Measurements from ENCODE around the gene KDM4E.

Gene KDM4E

DNA sequence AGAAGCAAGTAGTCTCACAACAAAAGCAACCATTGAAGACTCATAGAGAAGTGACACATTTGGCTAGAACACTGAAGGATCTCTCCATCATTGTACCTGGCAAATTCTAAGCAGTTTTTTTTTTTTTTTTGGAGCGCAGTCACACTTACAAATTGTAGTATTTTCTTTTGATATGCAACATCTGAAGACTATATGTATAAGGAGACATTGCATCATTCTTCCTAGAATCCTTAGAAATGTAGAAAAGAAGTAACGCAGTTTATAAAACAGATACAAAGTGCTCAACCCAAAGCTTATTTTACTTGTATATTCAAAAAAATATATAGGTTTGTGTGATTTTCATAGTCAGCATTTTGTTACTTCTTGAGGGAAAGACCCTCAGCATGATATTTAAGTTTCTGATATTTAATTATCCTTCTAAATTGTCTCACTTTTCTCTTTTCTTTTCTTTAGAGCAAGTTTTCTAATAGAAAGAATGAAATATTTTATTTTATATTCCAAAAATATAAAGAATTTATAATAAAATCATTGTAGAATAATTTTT, 31.6 kb upstream of the KDM4E start:
- no peak overlapping the region for H3K4me2 ChIP-seq (ENCODE audit: insufficient read depth, low read length)
- no peaks in the 10 kb centered on the region for H3K79me2 ChIP-seq (ENCODE audit: insufficient read depth, low read length)
- no peak overlapping the region for H3K9ac ChIP-seq (ENCODE audit: low read depth, low read length)
- no peaks in the 10 kb centered on the region for H3K4me1 ChIP-seq (ENCODE audit: insufficient read depth, low read length)
- no peak overlapping the region for H2AFZ ChIP-seq (ENCODE audit: low read depth, low read length)
- no peaks in the 10 kb centered on the region for H3K36me3 ChIP-seq (ENCODE audit: insufficient read depth, low read length)
- no peak for ATAC-seq (ENCODE audit: insufficient read depth, low read depth)
- H3K27ac ChIP-seq (ENCODE audit: low read length): no peak overlapping the region
- H3K4me3 ChIP-seq (ENCODE audit: low read depth in 1 of 2, low read length in 2 of 2): no peak overlapping the region
- no peak for DNase-seq
- TF ChIP-seq CTCF (IDR thresholded peaks at IDR 0.05; ENCODE audit: borderline replicate concordance, extremely low read depth, low read length, poor library complexity, severe bottlenecking) (no peak), EZH2 (IDR thresholded peaks at IDR 0.05; ENCODE audit: borderline replicate concordance, low read depth, low read length, severe bottlenecking) (no peak)
- no peaks in the 10 kb centered on the region for H4K20me1 ChIP-seq (ENCODE audit: insufficient read depth, low read length)
- H3K9me3 ChIP-seq (ENCODE audit: insufficient read depth, low read length, severe bottlenecking): no peaks in the 10 kb centered on the region
- H3K27me3 ChIP-seq (ENCODE audit: insufficient read depth, low read length, poor library complexity): no peaks in the 10 kb centered on the region

- no peaks in the 10 kb centered on the region for H3K9me3 ChIP-seq (ENCODE audit: insufficient read depth, low read length, severe bottlenecking)
- no peak overlapping the region for H3K4me2 ChIP-seq (ENCODE audit: insufficient read depth, low read length)
- no peak overlapping the region for H3K4me3 ChIP-seq (ENCODE audit: low read depth in 1 of 2, low read length in 2 of 2)
- TF ChIP-seq CTCF (IDR thresholded peaks at IDR 0.05; ENCODE audit: borderline replicate concordance, extremely low read depth, low read length, poor library complexity, severe bottlenecking) (no peak), EZH2 (IDR thresholded peaks at IDR 0.05; ENCODE audit: borderline replicate concordance, low read depth, low read length, severe bottlenecking) (no peak)
- H2AFZ ChIP-seq (ENCODE audit: low read depth, low read length): no peak overlapping the region
- H3K79me2 ChIP-seq (ENCODE audit: insufficient read depth, low read length): no peaks in the 10 kb centered on the region
- DNase-seq (no peak), ATAC-seq (ENCODE audit: insufficient read depth, low read depth) (no peak)
- no peak overlapping the region for H3K27ac ChIP-seq (ENCODE audit: low read length)
- H3K9ac ChIP-seq (ENCODE audit: low read depth, low read length): no peak overlapping the region
- no peaks in the 10 kb centered on the region for H4K20me1 ChIP-seq (ENCODE audit: insufficient read depth, low read length)
- H3K36me3 ChIP-seq (ENCODE audit: insufficient read depth, low read length): no peaks in the 10 kb centered on the region
- H3K27me3 ChIP-seq (ENCODE audit: insufficient read depth, low read length, poor library complexity): no peaks in the 10 kb centered on the region
- no peaks in the 10 kb centered on the region for H3K4me1 ChIP-seq (ENCODE audit: insufficient read depth, low read length)
These were observed 27.6 kb upstream of the KDM4E start for GRCh38 chr11:94997437-94997836.

DNA sequence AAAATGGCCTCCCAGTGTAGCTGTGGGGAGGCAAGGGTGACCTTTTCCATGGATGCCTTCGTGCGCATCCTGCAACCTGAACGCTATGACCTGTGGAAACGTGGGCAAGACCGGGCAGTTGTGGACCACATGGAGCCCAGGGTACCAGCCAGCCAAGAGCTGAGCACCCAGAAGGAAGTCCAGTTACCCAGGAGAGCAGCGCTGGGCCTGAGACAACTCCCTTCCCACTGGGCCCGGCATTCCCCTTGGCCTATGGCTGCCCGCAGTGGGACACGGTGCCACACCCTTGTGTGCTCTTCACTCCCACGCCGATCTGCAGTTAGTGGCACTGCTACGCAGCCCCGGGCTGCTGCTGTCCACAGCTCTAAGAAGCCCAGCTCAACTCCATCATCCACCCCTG, 26.8 kb upstream of the KDM4E start:
- DNase-seq (no peak), ATAC-seq (ENCODE audit: insufficient read depth, low read depth) (no peak)
- no peaks in the 10 kb centered on the region for H3K4me1 ChIP-seq (ENCODE audit: insufficient read depth, low read length)
- H3K27ac ChIP-seq (ENCODE audit: low read length): no peak overlapping the region
- TF ChIP-seq EZH2 (IDR thresholded peaks at IDR 0.05; ENCODE audit: borderline replicate concordance, low read depth, low read length, severe bottlenecking): no peak
- TF ChIP-seq CTCF (IDR thresholded peaks at IDR 0.05; ENCODE audit: borderline replicate concordance, extremely low read depth, low read length, poor library complexity, severe bottlenecking): no peak
- no peak overlapping the region for H3K4me2 ChIP-seq (ENCODE audit: insufficient read depth, low read length)
- H3K36me3 ChIP-seq (ENCODE audit: insufficient read depth, low read length): no peaks in the 10 kb centered on the region
- H3K27me3 ChIP-seq (ENCODE audit: insufficient read depth, low read length, poor library complexity): no peaks in the 10 kb centered on the region
- no peaks in the 10 kb centered on the region for H3K9me3 ChIP-seq (ENCODE audit: insufficient read depth, low read length, severe bottlenecking)
- H4K20me1 ChIP-seq (ENCODE audit: insufficient read depth, low read length): no peaks in the 10 kb centered on the region
- H3K9ac ChIP-seq (ENCODE audit: low read depth, low read length): no peak overlapping the region
- H3K79me2 ChIP-seq (ENCODE audit: insufficient read depth, low read length): no peaks in the 10 kb centered on the region
- H2AFZ ChIP-seq (ENCODE audit: low read depth, low read length): no peak overlapping the region
- no peak overlapping the region for H3K4me3 ChIP-seq (ENCODE audit: low read depth in 1 of 2, low read length in 2 of 2)

DNA sequence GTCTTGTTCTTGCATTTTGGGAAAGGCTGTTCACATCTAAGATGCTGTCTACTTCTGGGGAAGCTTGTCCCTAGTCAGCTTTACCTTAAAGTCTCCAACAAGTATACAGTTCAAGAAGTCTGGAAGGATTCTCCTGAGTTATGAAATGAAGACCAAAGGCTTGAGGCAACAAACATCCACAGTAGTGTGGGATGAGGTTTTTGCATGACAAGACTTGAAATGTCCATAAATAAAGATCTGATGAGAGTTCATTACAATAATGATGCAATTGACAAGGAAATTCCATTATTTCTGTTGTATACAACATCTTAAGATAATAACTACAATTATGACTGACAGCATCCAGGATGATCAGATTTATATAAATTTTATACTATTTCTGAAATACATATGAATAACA, 21.3 kb upstream of the KDM4E start:
- DNase-seq: no peak
- no peak overlapping the region for H3K4me3 ChIP-seq (ENCODE audit: low read depth in 1 of 2, low read length in 2 of 2)
- ATAC-seq (ENCODE audit: insufficient read depth, low read depth): no peak

More for the DNA sequence above, 21.3 kb upstream of the KDM4E start:
- H3K79me2 ChIP-seq (ENCODE audit: insufficient read depth, low read length): no peaks in the 10 kb centered on the region
- TF ChIP-seq CTCF (IDR thresholded peaks at IDR 0.05; ENCODE audit: borderline replicate concordance, extremely low read depth, low read length, poor library complexity, severe bottlenecking): no peak
- TF ChIP-seq EZH2 (IDR thresholded peaks at IDR 0.05; ENCODE audit: borderline replicate concordance, low read depth, low read length, severe bottlenecking): no peak
- no peaks in the 10 kb centered on the region for H3K9me3 ChIP-seq (ENCODE audit: insufficient read depth, low read length, severe bottlenecking)
- H3K4me1 ChIP-seq (ENCODE audit: insufficient read depth, low read length): no peaks in the 10 kb centered on the region
- H3K36me3 ChIP-seq (ENCODE audit: insufficient read depth, low read length): no peaks in the 10 kb centered on the region
- no peak overlapping the region for H3K4me2 ChIP-seq (ENCODE audit: insufficient read depth, low read length)
- H4K20me1 ChIP-seq (ENCODE audit: insufficient read depth, low read length): no peaks in the 10 kb centered on the region
- H3K27ac ChIP-seq (ENCODE audit: low read length): no peak overlapping the region
- H2AFZ ChIP-seq (ENCODE audit: low read depth, low read length): no peak overlapping the region
- no peak overlapping the region for H3K9ac ChIP-seq (ENCODE audit: low read depth, low read length)
- peaks cover 10% of the 10 kb centered on the region for H3K27me3 ChIP-seq (ENCODE audit: insufficient read depth, low read length, poor library complexity)

Data from DND-41 (cell line).